Subcutaneous preadipocyte (primary cell): ENCODE results near the gene OR5AR1. TPM values are rescaled to one million over a fixed set of nuclear protein-coding genes. Genes with fewer than 3 reads are reported as not detected.

ENCODE experiments used
- small RNA-seq: library from RNA; depleted of rRNA; stranded (forward); fragments of <200 nt; gene quantifications from one replicate; pipeline ENCODE3, GENCODE V24; 2012
- total RNA-seq: library from RNA; depleted of rRNA; stranded (reverse); fragments of >200 nt; gene quantifications from 2 replicates; pipeline ENCODE4 v1.2.3, GENCODE V29; 2012

The OR5AR1 gene
- not detected in 2 replicates for total RNA-seq

GRCh38 chr11:56663386-56663785 lies at the start of gene OR5AR1:
Gene OR5AR1 (plus strand): TSS chr11:56663686. CDS start chr11:56663686, 0 bp downstream.

GRCh38 chr11:56642339-56642738 lies 21.1 kb upstream of the OR5AR1 start, which contains the start of gene OR5AP2:
Gene OR5AP2 (minus strand): TSS chr11:56642439. CDS start chr11:56642439, 0 bp downstream.

GRCh38 chr11:56698795-56699194 lies 35.3 kb downstream of the OR5AR1 start, which contains the start of gene OR9G1:
Gene OR9G1 (plus strand): TSS chr11:56699095. CDS start chr11:56700388, 1,293 bp downstream.

Small RNAs within 50 kb of the gene (small RNA-seq; reads per million reads assigned to genes)
- not detected for gene AP004245.1

Other genes starting within 250 kb of the OR5AR1 start
- not detected in 2 replicates for gene OR5M3, start 190.3 kb upstream of the OR5AR1 start, total RNA-seq
- not detected in 2 replicates for gene OR5M8, start 172.3 kb upstream of the OR5AR1 start, total RNA-seq
- not detected in 2 replicates for gene OR5M11, start 120.4 kb upstream of the OR5AR1 start, total RNA-seq
- not detected in 2 replicates for gene OR5M10, start 86.0 kb upstream of the OR5AR1 start, total RNA-seq
- not detected in 2 replicates for gene OR5M1, start 48.8 kb upstream of the OR5AR1 start, total RNA-seq
- gene OR5AP2, start 21.2 kb upstream of the OR5AR1 start, total RNA-seq: not detected in 2 replicates
- gene OR9G1, start 35.4 kb downstream of the OR5AR1 start, total RNA-seq: not detected in 2 replicates
- not detected in 2 replicates for gene OR9G4, start 85.0 kb downstream of the OR5AR1 start, total RNA-seq